Astrocyte of the cerebellum (primary cell): Measurements from ENCODE around the gene SOAT2.
A peak's percentile ranks its signal among the peaks of the same experiment; 100 is the strongest.

Source experiments
- DNase-seq: peaks from one replicate; pipeline ENCODE4 v3.0.0-alpha.2; 2011; ENCODE audit warnings: low read depth
- H3K4me3 ChIP-seq: 2 replicates; pipeline ENCODE4 v1.5.1; 2011; ENCODE audit warnings: mild to moderate bottlenecking, low read depth, low read length, moderate library complexity
- CTCF ChIP-seq: IDR thresholded peaks from 2 replicates; pipeline ENCODE4 v1.5.1; 2012; ENCODE audit warnings: low read length, low read depth, moderate library complexity, mild to moderate bottlenecking; ENCODE audit errors: missing control alignments
- in situ Hi-C: cut with HindIII; loops from 2 replicates; pipeline ENCODE4 v1.10.0; 2017; ENCODE audit warnings: low sequenced_read_pairs

Gene SOAT2

GRCh38 chr12:53065975-53066931 is 37.0 kb upstream of the SOAT2 start:
- no peak overlapping the region for H3K4me3 ChIP-seq
- peak; percentile 66 for DNase-seq
- in situ Hi-C loops = loop anchor here (5.0 kb wide), 2 partner anchors 36 to 106 kb away; partner anchors contain the start of gene SOAT2
- peak; percentile 80 for TF ChIP-seq CTCF

GRCh38 chr12:53067074-53067992 is 36.0 kb upstream of the SOAT2 start:
- in situ Hi-C loops = loop anchor here (5.0 kb wide), 2 partner anchors 35 to 105 kb away; partner anchors contain the start of gene SOAT2
- TF ChIP-seq CTCF = no peak
- no peak for DNase-seq
- H3K4me3 ChIP-seq = no peak overlapping the region

GRCh38 chr12:53067993-53068770 is 35.1 kb upstream of the SOAT2 start:
- no peak for DNase-seq
- H3K4me3 ChIP-seq = no peak overlapping the region
- in situ Hi-C loops = loop anchor here (5.0 kb wide), 2 partner anchors 34 to 104 kb away; partner anchors contain the start of gene SOAT2
- no peak for TF ChIP-seq CTCF

- no peak overlapping the region for H3K4me3 ChIP-seq
- in situ Hi-C loops = loop anchor here (5.0 kb wide), 2 partner anchors 33 to 103 kb away; partner anchors contain the start of gene SOAT2
- TF ChIP-seq CTCF = no peak
- DNase-seq = no peak
These were observed 34.3 kb upstream of the SOAT2 start for GRCh38 chr12:53068811-53069585.

GRCh38 chr12:53069621-53070410 is 33.5 kb upstream of the SOAT2 start:
- H3K4me3 ChIP-seq = no peak overlapping the region
- in situ Hi-C loops = loop anchor here (5.0 to 10.0 kb wide), 3 partner anchors 32 to 125 kb away; partner anchors contain the start of gene SOAT2
- no peak for DNase-seq
- no peak for TF ChIP-seq CTCF
